Ascending aorta (tissue), 2 donors: ENCODE results near the gene CCNL2. TPM values are rescaled to one million over a fixed set of nuclear protein-coding genes. Genes with fewer than 3 reads are reported as not detected.

Experiments
- DNase-seq, 2 donors: peaks; one replicate each; pipeline ENCODE4 v3.0.0-alpha.2; 2019; ENCODE audit warnings: low spot score in 2 of 2
- H3K27ac ChIP-seq, 2 donors: fragments of 200-600 bp; sonication (generic); one replicate each; pipeline ENCODE4 v1.5.1; 2016 to 2017; ENCODE audit warnings: mild to moderate bottlenecking in 1 of 2
- H3K27me3 ChIP-seq: fragments of 200-600 bp; sonication (generic); one replicate; pipeline ENCODE4 v1.5.1; 2017
- H3K36me3 ChIP-seq, 2 donors: fragments of 200-600 bp; sonication (generic); one replicate each; pipeline ENCODE4 v1.5.1; 2016
- H3K4me1 ChIP-seq, 2 donors: fragments of 200-600 bp; sonication (generic); one replicate each; pipeline ENCODE4 v1.5.1; 2016 to 2017; ENCODE audit warnings: mild to moderate bottlenecking in 1 of 2
- H3K4me3 ChIP-seq, 2 donors: fragments of 200-600 bp; sonication (generic); one replicate each; pipeline ENCODE4 v1.5.1; 2016 to 2017; ENCODE audit warnings: mild to moderate bottlenecking in 1 of 2
- H3K9me3 ChIP-seq, 2 donors: fragments of 200-600 bp; sonication (generic); one replicate each; pipeline ENCODE4 v1.5.1; 2016
- CTCF ChIP-seq, 3 experiments: fragments of 200-600 bp in 2 of 3; fragments of 450-650 bp in 1 of 3; sonication (generic) in 2 of 3; IDR thresholded peaks; one replicate each; pipeline ENCODE4 v1.5.1; 2016 to 2019; ENCODE audit warnings: antibody characterized with exemption in 3 of 3, mild to moderate bottlenecking in 1 of 3, moderate library complexity in 1 of 3
- intact Hi-C: fragments of 100-400 bp; cut with DNase I; formaldehyde crosslinking; loops from one replicate; pipeline ENCODE4 v1.15.1; 2023
- total RNA-seq: library from RNA; depleted of rRNA; stranded (reverse); fragments of >200 nt; gene quantifications from one replicate; pipeline ENCODE4 v1.1.0, GENCODE V29; 2016

The CCNL2 gene
- total RNA-seq, 1 donor from 2014 or later = 150 TPM

- intact Hi-C loops = no loop called here
- H3K27ac ChIP-seq = no peak overlapping the region
- DNase-seq = no peak
- peaks cover 2 to 11% of the 10 kb centered on the region in 2 donors for H3K4me1 ChIP-seq
- H3K4me3 ChIP-seq = no peak overlapping the region
- H3K27me3 ChIP-seq = no peaks in the 10 kb centered on the region
- H3K36me3 ChIP-seq = no peaks in the 10 kb centered on the region
- TF ChIP-seq CTCF (IDR thresholded peaks at IDR 0.05) = no peak
- H3K9me3 ChIP-seq = no peaks in the 10 kb centered on the region
Measured at GRCh38 chr1:1365875-1366698, 33.0 kb downstream of the CCNL2 start.

GRCh38 chr1:1364266-1364665 is 34.9 kb downstream of the CCNL2 start:
- Histone ChIP-seq H3K4me1 (peaks cover 15 to 28% of the 10 kb centered on the region in 2 donors), H3K36me3 (no peaks in the 10 kb centered on the region), H3K4me3 (no peak overlapping the region), H3K9me3 (no peaks in the 10 kb centered on the region), H3K27ac (no peak overlapping the region), H3K27me3 (no peaks in the 10 kb centered on the region)
- no peak for TF ChIP-seq CTCF (IDR thresholded peaks at IDR 0.05)
- intact Hi-C loops = no loop called here
- DNase-seq = no peak

GRCh38 chr1:1361982-1362423 is 37.1 kb downstream of the CCNL2 start:
- Histone ChIP-seq H3K4me3 (no peak overlapping the region), H3K9me3 (no peaks in the 10 kb centered on the region), H3K4me1 (peaks cover 19 to 38% of the 10 kb centered on the region in 2 donors), H3K36me3 (no peaks in the 10 kb centered on the region), H3K27ac (peak overlapping the region; percentile 75 to 90), H3K27me3 (no peaks in the 10 kb centered on the region)
- DNase-seq = no peak
- intact Hi-C loops = no loop called here
- no peak for TF ChIP-seq CTCF (IDR thresholded peaks at IDR 0.05)

- Histone ChIP-seq H3K27ac (peak overlapping the region; percentile 75 to 90), H3K4me3 (no peak overlapping the region), H3K27me3 (no peaks in the 10 kb centered on the region), H3K9me3 (no peaks in the 10 kb centered on the region), H3K4me1 (peaks cover 19 to 40% of the 10 kb centered on the region in 2 donors), H3K36me3 (no peaks in the 10 kb centered on the region)
- no peak for TF ChIP-seq CTCF (IDR thresholded peaks at IDR 0.05)
- no peak for DNase-seq
- intact Hi-C loops = no loop called here
Measured at GRCh38 chr1:1361233-1361981, 37.7 kb downstream of the CCNL2 start.

GRCh38 chr1:1360506-1361169 is 38.5 kb downstream of the CCNL2 start:
- Histone ChIP-seq H3K36me3 (no peaks in the 10 kb centered on the region), H3K4me1 (peaks cover 19 to 48% of the 10 kb centered on the region in 2 donors), H3K27me3 (no peaks in the 10 kb centered on the region), H3K9me3 (no peaks in the 10 kb centered on the region), H3K4me3 (no peak overlapping the region), H3K27ac (peak overlapping the region; percentile 90 to 92)
- peak; percentile 50 to 92 for DNase-seq
- no peak for TF ChIP-seq CTCF (IDR thresholded peaks at IDR 0.05)
- intact Hi-C loops = no loop called here
